Esophagus squamous epithelium (tissue), 4 donors: ENCODE results near the gene TMEM234.

Source experiments
- POLR2A ChIP-seq, 4 donors: fragments of 450-650 bp; IDR thresholded peaks; one replicate each; pipeline ENCODE4 v1.6.1; 2017; ENCODE audit warnings: antibody characterized with exemption in 4 of 4, mild to moderate bottlenecking in 4 of 4, moderate library complexity in 3 of 4
- TF ChIP-seq, protein P1 (sequence below), 6 experiments: fragments of 450-650 bp in 4 of 6; fragments of 200-600 bp in 2 of 6; sonication (generic) in 2 of 6; IDR thresholded peaks; one replicate each; pipeline ENCODE4 v1.5.1; 2016 to 2019; ENCODE audit warnings: antibody characterized with exemption in 6 of 6, mild to moderate bottlenecking in 4 of 6, moderate library complexity in 4 of 6

- TF ChIP-seq, protein P1, sequence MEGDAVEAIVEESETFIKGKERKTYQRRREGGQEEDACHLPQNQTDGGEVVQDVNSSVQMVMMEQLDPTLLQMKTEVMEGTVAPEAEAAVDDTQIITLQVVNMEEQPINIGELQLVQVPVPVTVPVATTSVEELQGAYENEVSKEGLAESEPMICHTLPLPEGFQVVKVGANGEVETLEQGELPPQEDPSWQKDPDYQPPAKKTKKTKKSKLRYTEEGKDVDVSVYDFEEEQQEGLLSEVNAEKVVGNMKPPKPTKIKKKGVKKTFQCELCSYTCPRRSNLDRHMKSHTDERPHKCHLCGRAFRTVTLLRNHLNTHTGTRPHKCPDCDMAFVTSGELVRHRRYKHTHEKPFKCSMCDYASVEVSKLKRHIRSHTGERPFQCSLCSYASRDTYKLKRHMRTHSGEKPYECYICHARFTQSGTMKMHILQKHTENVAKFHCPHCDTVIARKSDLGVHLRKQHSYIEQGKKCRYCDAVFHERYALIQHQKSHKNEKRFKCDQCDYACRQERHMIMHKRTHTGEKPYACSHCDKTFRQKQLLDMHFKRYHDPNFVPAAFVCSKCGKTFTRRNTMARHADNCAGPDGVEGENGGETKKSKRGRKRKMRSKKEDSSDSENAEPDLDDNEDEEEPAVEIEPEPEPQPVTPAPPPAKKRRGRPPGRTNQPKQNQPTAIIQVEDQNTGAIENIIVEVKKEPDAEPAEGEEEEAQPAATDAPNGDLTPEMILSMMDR (IDR thresholded peaks at IDR 0.05): no peak
- TF ChIP-seq POLR2A (IDR thresholded peaks at IDR 0.05): no peak
Observed at GRCh38 chr1:32246888-32247273, 24.7 kb upstream of the TMEM234 start, which contains the start of gene FAM167B.
